Esophagus muscularis mucosa (tissue), 4 donors: ENCODE data around the gene GALNT18. TPM values are rescaled to one million over a fixed set of nuclear protein-coding genes. Genes with fewer than 3 reads are reported as not detected.

Source experiments
- DNase-seq: peaks from one replicate; pipeline ENCODE4 v3.0.0-alpha.2; 2017; ENCODE audit errors: extremely low spot score
- H3K27ac ChIP-seq, 4 donors: fragments of 200-600 bp; sonication (generic); replicated peaks in 1 of 4; 1 replicate in 3 of 4; 2 replicates in 1 of 4; pipeline ENCODE4 v1.5.1; 2016 to 2019; ENCODE audit warnings: mild to moderate bottlenecking in 1 of 4
- H3K27me3 ChIP-seq, 4 donors: fragments of 200-600 bp; sonication (generic); one replicate each; pipeline versions ENCODE4 v1.5.1 to v1.6.0; 2016 to 2019
- H3K36me3 ChIP-seq, 4 donors: fragments of 200-600 bp; sonication (generic); one replicate each; pipeline ENCODE4 v1.5.1; 2016 to 2019
- H3K4me1 ChIP-seq, 4 donors: fragments of 200-600 bp; sonication (generic); one replicate each; pipeline ENCODE4 v1.5.1; 2016 to 2019
- H3K4me3 ChIP-seq, 4 donors: fragments of 200-600 bp; sonication (generic); 1 replicate in 2 of 4; 2 replicates in 2 of 4; pipeline ENCODE4 v1.5.1; 2016 to 2019; ENCODE audit warnings: mild to moderate bottlenecking in 4 of 4, moderate library complexity in 1 of 4
- H3K9me3 ChIP-seq, 4 donors: fragments of 200-600 bp; sonication (generic); 1 replicate in 3 of 4; 2 replicates in 1 of 4; pipeline ENCODE4 v1.5.1; 2016 to 2019
- EP300 ChIP-seq: sonication (generic); formaldehyde crosslinking; IDR thresholded peaks from one replicate; pipeline ENCODE4 v1.6.1; 2017; ENCODE audit warnings: antibody characterized with exemption
- POLR2A ChIP-seq: fragments of 450-650 bp; IDR thresholded peaks from one replicate; pipeline ENCODE4 v1.6.1; 2017; ENCODE audit warnings: antibody characterized with exemption, moderate library complexity, mild to moderate bottlenecking, low read depth
- POLR2AphosphoS5 ChIP-seq, 2 donors: sonication (generic); formaldehyde crosslinking; IDR thresholded peaks; one replicate each; pipeline ENCODE4 v1.6.1; 2017; ENCODE audit warnings: antibody characterized with exemption in 2 of 2
- WGBS: methylation state at CpG from one replicate; pipeline ENCODE4 v1.1.5; 2018; 5-methylcytosine and 5-hydroxymethylcytosine counted together
- intact Hi-C: fragments of 100-400 bp; cut with DNase I; formaldehyde crosslinking; loops from one replicate; pipeline ENCODE4 v1.15.1; 2023
- total RNA-seq, 4 donors: library from RNA; depleted of rRNA; stranded (reverse); fragments of >200 nt; gene quantifications; one replicate each; pipeline versions ENCODE4 v1.1.0 to v1.2.1, GENCODE V29; 2016
- TF ChIP-seq, protein P1 (sequence below), 3 experiments: fragments of 200-600 bp in 2 of 3; fragments of 450-650 bp in 1 of 3; sonication (generic) in 2 of 3; IDR thresholded peaks; one replicate each; pipeline ENCODE4 v1.5.1; 2017 to 2019; ENCODE audit warnings: antibody characterized with exemption in 3 of 3, mild to moderate bottlenecking in 2 of 3, moderate library complexity in 1 of 3

Gene GALNT18
- total RNA-seq, 4 donors from 2014 or later = 29.1 to 67.0 (median 49.3) TPM

DNA sequence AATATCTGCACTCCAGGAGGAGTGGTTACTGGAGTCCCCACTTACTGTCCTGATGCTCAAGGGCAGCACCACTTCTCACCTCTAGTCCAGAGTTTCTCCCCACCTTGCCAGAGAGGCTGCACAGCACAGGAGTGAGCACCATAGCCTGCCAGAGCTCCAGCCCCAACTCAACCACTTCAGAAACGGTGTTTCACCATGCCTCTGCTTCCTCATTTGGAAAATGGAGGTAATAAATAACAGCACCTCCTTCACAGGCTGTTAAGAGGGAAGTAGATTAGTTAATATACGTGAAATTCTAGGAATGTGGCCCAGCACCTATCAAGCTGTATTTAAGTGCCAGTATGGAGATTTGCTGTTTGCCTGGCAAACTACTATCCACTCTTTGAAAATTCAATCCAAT lies 63.0 kb downstream of the GALNT18 start:
- Histone ChIP-seq H3K9me3 (no peaks in the 10 kb centered on the region), H3K36me3 (no peaks in the 10 kb centered on the region), H3K4me3 (no peak overlapping the region), H3K27me3 (no peaks in the 10 kb centered on the region), H3K27ac (no peak overlapping the region), H3K4me1 (peaks cover 38 to 64% (median 41%) of the 10 kb centered on the region in 4 donors)
- WGBS = 72% methylated on average over 2 of the region's 2 CpGs
- DNase-seq = no peak
- no peak for TF ChIP-seq POLR2AphosphoS5 (IDR thresholded peaks at IDR 0.05)
- TF ChIP-seq POLR2A = no peak
- TF ChIP-seq, protein P1, sequence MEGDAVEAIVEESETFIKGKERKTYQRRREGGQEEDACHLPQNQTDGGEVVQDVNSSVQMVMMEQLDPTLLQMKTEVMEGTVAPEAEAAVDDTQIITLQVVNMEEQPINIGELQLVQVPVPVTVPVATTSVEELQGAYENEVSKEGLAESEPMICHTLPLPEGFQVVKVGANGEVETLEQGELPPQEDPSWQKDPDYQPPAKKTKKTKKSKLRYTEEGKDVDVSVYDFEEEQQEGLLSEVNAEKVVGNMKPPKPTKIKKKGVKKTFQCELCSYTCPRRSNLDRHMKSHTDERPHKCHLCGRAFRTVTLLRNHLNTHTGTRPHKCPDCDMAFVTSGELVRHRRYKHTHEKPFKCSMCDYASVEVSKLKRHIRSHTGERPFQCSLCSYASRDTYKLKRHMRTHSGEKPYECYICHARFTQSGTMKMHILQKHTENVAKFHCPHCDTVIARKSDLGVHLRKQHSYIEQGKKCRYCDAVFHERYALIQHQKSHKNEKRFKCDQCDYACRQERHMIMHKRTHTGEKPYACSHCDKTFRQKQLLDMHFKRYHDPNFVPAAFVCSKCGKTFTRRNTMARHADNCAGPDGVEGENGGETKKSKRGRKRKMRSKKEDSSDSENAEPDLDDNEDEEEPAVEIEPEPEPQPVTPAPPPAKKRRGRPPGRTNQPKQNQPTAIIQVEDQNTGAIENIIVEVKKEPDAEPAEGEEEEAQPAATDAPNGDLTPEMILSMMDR (IDR thresholded peaks at IDR 0.05) = no peak
- intact Hi-C loops = no loop called here

DNA sequence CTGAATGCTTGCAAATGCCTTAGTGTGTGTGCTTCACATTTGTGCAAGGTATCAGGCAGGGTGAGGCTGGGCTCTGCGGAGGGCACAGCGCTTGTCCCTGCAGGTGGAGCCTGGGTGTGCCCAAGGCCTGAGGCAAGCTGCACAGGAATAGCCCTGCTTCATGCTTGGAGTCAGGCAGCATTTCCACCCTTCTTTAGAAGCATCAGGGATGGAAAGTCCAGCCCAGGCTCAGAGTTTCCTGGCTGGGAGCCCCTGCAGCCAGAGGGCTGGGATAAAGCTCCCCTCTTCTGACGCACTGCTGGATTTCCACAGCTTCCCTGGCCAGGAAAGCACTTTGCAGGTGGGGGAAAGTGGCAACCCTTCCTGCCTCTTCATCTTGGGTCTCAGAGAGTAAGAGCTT lies 63.4 kb downstream of the GALNT18 start:
- peaks cover 38 to 64% (median 38%) of the 10 kb centered on the region in 4 donors for H3K4me1 ChIP-seq
- 52% methylated on average over 3 of the region's 3 CpGs for WGBS
- intact Hi-C loops = no loop called here

DNA sequence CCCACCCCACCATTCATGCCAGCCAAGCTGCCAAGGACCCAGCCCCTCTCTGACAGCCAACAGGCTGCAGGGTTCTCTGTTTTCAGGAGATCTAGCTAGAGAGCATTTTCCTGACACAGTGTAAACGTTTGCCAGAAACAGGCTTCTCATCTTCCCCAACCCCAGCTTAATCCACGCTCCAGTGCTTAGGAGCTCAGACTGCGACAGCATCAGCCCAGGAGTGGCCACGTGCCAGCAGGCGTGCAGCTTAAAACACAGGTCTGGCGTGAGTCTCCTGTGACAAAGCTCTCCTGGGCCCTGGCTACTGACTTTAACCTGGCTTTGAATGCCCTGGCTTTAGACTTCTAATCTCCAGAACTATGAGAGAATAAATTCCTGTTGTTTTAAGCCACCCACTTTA lies 66.6 kb downstream of the GALNT18 start:
- H3K27me3 ChIP-seq = no peaks in the 10 kb centered on the region
- no peak overlapping the region for H3K4me3 ChIP-seq
- DNase-seq = no peak
- H3K27ac ChIP-seq = no peak overlapping the region
- intact Hi-C loops = no loop called here
- no peaks in the 10 kb centered on the region for H3K36me3 ChIP-seq
- TF ChIP-seq EP300 = no peak
- no peak for TF ChIP-seq POLR2A
- TF ChIP-seq POLR2AphosphoS5 (IDR thresholded peaks at IDR 0.05) = no peak
- H3K9me3 ChIP-seq = no peaks in the 10 kb centered on the region
- WGBS = 17% methylated on average over 2 of the region's 6 CpGs
- H3K4me1 ChIP-seq = peaks cover 30 to 51% (median 34%) of the 10 kb centered on the region in 4 donors

More for the DNA sequence above, 63.4 kb downstream of the GALNT18 start:
- no peak for DNase-seq
- Histone ChIP-seq H3K9me3 (no peaks in the 10 kb centered on the region), H3K27me3 (no peaks in the 10 kb centered on the region), H3K4me3 (no peak overlapping the region), H3K27ac (no peak overlapping the region), H3K36me3 (no peaks in the 10 kb centered on the region)
- TF ChIP-seq, protein P1 (IDR thresholded peaks at IDR 0.05) = no peak
- no peak for TF ChIP-seq POLR2A

DNA sequence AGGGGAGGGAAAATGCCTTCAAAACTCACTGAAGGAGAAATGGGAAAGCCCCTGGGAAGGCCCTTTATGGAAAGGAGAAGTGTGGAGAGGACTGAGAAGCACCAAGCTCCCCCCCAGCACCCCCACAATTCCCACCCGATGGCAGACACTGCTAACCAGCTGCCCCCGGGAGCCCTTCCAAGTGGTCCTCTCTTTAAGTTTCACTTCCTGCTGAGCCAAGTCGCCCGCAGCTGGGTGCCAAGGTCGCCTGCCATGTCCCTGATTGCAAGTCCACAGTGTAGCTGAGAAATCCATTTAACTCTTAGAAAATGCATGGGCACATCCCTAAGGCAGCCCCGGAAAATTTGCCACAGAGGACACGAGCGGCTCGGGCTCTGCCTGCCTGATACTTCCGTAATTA lies 68.2 kb downstream of the GALNT18 start:
- no peaks in the 10 kb centered on the region for H3K27me3 ChIP-seq
- H3K36me3 ChIP-seq = no peaks in the 10 kb centered on the region
- WGBS = 93% methylated on average over 6 of the region's 10 CpGs
- peaks cover 29 to 60% (median 44%) of the 10 kb centered on the region in 4 donors for H3K4me1 ChIP-seq
- no peak for DNase-seq
- no peak overlapping the region for H3K4me3 ChIP-seq
- no peaks in the 10 kb centered on the region for H3K9me3 ChIP-seq
- TF ChIP-seq, protein P1 (IDR thresholded peaks at IDR 0.05) = no peak
- intact Hi-C loops = no loop called here
- no peak overlapping the region for H3K27ac ChIP-seq

DNA sequence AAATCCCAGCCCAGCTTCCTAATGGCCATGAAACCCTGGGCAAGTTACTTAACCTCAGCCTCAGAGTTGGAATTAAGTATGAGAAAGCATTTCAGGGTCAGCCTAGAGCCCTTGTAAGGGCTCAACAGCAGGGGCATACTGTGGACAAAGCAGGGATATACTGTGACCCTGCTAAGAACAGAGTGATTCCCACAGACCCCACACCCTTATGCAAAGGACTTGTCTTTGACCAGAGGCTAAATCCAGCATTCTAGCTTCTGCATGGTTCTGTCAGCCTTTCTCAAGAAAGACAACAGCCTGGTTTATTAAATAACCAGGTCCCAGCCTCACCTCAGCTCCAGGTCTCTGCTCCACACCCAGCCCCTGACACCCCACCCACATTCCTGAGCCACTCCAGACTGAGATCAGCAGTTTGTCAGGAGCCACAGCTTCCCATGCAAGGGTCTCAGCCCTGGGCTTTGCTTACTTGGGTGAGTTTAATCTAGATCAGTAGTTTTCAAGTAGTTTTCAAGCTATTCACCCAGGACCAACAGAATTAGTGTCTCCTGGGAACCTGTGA lies 69.2 kb downstream of the GALNT18 start:
- peaks cover 19 to 60% (median 42%) of the 10 kb centered on the region in 4 donors for H3K4me1 ChIP-seq
- no peak overlapping the region for H3K4me3 ChIP-seq

More for the DNA sequence above, 69.2 kb downstream of the GALNT18 start:
- intact Hi-C loops = no loop called here
- no peak overlapping the region for H3K27ac ChIP-seq
- TF ChIP-seq POLR2A = no peak
- no peak for TF ChIP-seq POLR2AphosphoS5 (IDR thresholded peaks at IDR 0.05)
- TF ChIP-seq, protein P1 (IDR thresholded peaks at IDR 0.05) = no peak
- TF ChIP-seq EP300 = no peak
- no peaks in the 10 kb centered on the region for H3K9me3 ChIP-seq
- DNase-seq = no peak
- H3K27me3 ChIP-seq = no peaks in the 10 kb centered on the region
- H3K36me3 ChIP-seq = no peaks in the 10 kb centered on the region
